ENCODE data around the gene MAGT1. TPM values are rescaled to one million over a fixed set of nuclear protein-coding genes. Genes with fewer than 3 reads are reported as not detected.
"Not testable (repeated sequence)": the region's sequence is repeated elsewhere in the genome, so short reads cannot be mapped to it uniquely, and the experiment has no call there.

The MAGT1 gene
- total RNA-seq: 115 and 150 TPM in 2 replicates

DNA sequence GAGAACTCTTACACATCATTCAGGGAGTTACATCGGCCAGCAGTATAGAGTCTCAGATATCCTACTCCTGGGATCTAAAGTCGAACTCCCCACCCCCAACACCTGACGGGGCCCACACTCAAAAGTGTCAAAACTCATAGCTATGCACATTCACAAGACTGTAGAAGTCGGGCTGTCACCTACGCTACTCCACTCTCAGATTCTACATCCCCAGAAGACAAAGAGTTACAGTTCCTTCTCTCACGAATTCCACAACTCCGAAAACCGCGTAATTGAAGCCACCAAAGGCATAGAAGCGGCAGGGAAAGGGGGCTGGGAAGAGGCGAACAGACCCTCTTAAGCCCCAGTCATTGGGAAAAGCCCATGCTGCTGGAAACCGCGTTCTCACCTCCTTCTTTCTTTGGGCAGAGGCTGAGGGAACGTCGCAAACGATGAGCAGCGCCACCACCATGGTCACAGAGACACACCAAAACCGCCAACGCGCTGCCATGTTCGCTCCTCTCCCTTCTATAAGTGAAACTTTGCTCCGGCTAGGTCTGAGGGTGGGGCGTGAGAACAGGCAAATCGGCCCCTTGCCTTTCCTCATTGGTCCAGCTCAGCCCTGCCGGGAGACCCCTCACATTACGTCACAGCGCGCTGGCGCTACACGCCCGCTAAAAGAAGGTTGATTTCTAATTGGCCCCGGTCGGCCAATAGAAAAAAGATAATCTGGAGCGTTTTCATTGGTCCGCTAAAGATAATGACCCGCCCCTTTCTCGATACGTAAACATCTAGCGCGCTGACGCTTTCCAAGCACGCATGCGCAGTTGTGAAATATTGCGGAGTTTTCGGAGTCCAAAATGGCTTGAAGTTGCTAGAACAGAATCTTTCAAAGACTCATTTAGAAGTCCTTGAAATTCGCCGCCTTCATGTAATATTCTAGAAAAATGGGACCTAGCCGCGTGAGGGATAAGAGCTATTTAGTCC, at the start of gene MAGT1:
Gene MAGT1 (minus strand): TSS at position 515 of the 966 bp plus-strand sequence. CDS start 25 bp downstream, at position 490.
- peak; percentile 93 for DNase-seq (ENCODE audit: low read depth)

DNA sequence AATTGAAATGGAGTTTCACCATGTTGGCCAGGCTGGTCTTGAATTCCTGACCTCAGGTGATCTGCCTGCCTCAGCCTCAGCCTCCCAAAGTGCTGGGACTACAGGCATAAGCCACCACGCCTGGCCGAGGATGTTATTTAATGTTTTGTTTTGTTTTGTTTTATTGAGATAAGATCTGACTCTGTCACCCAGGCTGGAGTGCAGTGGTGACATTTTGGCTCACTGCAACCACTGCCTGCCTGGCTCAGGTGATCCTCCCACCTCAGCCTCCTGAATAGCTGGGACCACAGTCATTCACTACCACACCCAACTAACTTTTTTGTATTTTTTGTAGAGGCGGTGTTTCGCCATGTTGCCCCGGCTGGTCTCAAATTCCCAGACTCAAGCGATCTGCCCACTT, 49.8 kb upstream of the MAGT1 start:
- DNase-seq (ENCODE audit: low read depth): not testable (repeated sequence)

DNA sequence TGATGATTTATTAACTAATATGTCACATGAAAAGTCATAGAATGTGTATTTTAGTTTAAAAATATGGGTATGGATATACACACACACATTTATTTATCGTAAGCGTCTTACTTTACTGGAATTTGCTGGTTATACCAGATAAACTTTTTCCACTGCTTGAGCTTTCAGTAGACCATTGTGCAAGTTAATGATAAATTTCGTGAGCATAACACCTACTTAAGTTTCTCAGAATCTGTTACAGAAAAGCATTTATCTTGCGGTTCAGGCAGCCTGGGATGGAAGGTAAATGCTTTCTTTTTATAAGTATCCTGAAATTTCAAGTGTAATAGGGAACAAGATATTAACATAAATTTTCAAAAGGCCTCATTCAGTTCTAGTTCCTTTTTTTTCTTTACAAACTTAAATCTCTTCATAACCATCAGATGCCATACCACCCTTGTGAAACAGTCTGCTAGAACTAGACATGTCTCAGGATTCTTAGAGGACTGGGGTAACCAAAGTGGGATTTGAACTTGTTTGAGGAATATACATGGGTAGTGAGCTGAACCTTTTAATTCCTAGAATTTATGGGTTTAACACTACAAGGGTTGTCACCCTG, 42.9 kb upstream of the MAGT1 start:
- peak; percentile 52 for DNase-seq (ENCODE audit: low read depth)

DNA sequence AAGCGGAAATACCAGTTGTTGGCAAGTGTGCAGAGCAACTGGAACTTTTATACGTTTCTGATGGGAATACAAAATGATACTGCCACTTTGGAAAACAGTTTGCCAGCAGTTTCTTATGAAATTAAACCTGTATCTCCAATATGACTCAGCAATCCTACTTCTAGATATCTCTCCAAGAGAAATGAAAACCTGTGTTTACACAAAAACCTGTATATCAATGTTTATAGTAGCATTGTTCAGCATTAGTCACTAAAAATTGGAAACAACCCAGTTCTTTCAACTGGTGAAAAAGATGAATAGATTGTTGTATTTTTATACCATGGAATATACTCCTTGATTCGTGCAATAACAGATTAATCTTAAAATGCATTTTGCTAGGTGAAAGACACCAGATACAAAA, 42.1 kb upstream of the MAGT1 start:
- peak; percentile 49 for DNase-seq (ENCODE audit: low read depth)

DNA sequence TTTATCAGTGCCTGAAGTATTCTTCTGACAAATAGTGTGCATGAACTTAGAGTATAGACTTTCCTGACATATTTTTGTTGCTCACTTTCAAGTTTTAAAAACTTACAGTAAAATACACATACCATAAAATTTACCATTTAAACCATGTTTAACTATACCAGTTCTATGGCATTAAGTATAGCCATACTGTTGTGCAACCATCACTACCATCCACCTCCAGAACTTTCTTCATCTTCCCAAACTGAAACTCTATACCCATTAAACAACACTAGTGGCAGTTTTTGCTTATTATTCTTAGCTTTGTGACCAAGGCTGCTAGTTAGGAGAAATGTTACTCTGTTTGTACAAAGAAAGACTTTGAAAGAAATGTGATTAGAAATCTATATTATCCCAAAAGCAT, 41.1 kb upstream of the MAGT1 start:
- no peak for DNase-seq (ENCODE audit: low read depth)

DNA sequence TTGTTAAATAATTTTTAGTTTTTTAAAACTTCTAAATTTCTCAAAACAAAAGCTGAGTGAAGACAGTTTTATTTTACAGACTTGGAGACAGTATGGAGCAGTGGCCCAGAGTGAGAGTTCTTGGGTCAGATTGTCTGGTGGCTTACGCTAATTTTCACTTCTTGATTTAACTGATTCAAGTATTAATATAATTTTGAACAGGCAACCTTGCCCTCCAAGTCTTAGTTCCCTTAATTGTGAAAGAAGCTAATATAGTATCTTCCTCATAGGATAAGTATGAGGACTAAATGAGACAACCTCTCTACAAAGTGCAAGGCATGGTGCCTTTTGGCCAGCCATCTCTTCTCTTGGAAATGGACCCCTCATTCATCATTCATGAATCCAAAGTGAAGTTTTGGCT, 40.7 kb upstream of the MAGT1 start:
- DNase-seq (ENCODE audit: low read depth): no peak

DNA sequence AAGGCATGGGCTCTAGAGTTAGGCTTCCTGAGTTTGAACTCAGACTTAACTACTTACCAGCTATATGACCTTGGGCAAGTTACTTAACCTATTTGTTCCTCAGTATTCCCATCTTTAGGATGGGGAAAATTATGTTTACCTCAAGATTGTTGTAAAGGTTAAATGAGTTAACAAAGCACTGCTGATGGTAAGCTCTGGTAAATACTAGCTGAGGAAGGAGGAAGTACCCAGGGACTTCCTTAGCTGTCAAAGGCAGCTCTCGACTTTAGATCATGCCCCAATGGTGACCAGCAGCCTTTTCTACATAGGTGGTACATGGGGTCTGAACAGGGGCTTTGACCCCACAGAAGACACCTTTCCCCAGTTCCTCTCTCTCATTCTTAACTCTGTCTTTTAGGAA, 35.3 kb upstream of the MAGT1 start:
- DNase-seq (ENCODE audit: low read depth): no peak

DNA sequence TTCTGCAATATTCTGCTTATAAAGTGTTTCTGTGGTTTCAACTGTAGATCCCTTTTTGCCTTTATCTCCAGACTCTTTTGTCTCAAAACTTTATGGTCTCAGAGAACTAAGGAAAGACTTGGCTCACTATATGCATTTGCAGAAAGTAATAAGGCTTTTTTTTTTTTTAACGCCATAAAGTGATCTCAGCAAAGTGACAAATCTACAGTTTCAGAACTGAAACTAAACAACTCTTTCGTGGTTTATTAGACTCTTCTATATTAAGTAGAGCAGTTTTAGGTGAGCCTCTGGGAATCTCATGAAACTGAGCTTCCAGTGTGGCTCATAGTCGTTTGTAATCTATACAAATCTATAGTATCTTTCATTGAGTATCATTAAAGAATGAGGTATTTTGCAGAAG, 30.5 kb upstream of the MAGT1 start:
- DNase-seq (ENCODE audit: low read depth): no peak

DNA sequence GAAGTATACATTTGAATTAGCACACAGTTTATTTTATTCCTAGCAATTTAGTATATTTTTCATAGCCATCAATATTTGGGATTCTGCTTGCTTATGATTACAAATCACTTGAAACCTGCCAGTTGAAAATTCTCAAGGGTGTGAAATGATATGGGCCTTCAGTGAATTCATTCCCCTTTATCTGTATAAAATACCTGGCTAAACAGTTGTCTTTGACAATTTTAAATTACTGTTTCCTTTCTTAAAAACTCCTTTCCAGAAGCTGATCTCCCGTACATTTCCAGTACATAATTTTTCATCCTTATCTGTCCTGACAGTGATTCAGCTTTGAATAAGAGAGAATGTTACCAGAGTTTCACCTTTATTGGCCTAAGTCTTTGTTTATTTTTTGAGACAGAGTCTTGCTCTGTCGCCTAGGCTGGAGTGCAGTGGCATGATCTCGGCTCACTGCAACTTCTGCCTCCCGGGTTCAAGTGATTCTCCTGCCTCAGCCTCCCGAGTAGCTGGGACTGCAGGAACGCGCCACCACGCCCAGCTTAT, 29.2 kb upstream of the MAGT1 start:
- DNase-seq (ENCODE audit: low read depth): no peak

DNA sequence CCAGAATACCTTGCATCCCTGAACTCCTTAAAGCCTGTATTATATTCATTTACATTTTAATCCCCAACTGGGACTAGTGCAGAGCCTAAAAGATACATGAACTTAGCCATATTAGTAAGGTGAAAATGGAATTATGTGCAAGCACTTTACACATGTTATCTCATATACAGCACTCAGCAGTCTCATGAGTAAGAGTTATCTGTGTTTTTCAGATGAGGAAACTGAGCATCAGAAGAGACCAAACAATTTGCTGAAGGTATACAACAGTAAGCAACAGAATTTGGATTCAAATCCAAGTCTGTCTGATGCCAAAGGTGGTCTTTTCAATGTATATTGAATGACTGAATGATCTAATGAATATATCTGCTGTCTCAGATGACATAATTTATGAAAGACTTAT, 27.6 kb upstream of the MAGT1 start:
- DNase-seq (ENCODE audit: low read depth): no peak

DNA sequence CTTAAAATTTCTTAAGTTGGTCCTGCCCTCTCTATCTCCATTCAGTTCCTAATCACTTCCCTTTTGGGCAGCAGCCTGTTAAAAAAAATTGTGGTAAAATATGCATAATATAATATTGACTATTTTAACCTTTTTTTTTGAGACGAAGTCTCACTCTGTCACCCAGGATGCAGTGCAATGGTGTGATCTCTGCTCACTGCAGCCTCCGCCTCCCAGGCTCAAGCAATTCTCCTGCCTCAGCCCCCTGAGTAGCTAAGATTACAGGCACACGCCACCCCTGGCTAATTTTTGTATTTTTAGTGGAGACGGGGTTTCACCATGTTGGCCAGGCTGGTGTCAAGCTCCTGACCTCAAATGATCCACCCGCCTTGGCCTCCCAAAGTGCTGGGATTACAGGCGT, 24.1 kb upstream of the MAGT1 start:
- not testable (repeated sequence) for DNase-seq (ENCODE audit: low read depth)

DNA sequence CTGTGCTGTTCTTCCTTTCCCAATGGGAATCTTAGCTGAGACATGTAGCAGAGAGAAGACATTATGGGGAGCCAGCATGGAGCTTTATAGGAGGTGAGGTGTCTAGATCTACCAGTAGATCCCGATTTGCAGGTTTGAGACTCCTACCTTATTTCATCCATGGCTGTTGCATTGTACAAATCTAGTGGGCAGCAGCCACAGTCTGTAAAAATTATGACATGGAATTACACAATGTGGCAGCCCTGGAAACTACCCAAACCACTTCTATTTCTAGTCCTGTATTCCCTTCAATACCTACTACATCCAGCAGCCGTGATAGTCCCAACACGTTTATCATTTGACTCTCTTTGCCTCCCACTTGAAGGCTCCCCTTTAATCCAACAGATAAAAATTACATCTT, 23.3 kb upstream of the MAGT1 start:
- DNase-seq (ENCODE audit: low read depth): no peak

DNA sequence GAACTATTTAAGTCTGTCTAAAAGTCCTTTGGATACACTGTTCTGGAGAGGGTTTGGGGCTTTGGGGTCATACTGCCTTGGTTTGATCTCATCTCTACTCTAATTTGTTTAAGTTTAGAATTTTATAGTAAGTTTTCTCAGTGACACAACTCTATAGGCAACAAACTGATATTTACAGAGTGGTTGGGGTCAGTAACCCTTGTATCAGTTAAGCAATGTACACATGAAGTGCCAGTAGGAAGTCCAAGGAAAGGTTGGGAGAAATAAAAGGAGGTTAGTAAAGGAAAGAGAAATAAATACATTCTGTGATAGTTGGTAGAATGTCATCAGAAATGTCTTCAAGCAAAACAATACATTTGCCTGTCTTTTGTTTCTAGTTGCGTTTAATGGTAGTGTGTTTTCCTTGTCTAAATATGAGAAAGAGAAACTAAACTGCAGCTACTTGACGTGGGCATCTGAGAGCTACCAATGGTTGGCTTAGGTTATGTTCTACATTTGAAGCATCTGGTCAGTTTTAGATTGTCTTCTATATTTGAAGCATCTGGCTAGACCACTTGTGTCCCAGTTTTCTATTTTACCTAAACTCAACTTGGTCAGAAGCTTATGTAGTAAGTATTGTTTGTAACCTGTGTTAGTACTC, 22.2 kb upstream of the MAGT1 start:
- no peak for DNase-seq (ENCODE audit: low read depth)

DNA sequence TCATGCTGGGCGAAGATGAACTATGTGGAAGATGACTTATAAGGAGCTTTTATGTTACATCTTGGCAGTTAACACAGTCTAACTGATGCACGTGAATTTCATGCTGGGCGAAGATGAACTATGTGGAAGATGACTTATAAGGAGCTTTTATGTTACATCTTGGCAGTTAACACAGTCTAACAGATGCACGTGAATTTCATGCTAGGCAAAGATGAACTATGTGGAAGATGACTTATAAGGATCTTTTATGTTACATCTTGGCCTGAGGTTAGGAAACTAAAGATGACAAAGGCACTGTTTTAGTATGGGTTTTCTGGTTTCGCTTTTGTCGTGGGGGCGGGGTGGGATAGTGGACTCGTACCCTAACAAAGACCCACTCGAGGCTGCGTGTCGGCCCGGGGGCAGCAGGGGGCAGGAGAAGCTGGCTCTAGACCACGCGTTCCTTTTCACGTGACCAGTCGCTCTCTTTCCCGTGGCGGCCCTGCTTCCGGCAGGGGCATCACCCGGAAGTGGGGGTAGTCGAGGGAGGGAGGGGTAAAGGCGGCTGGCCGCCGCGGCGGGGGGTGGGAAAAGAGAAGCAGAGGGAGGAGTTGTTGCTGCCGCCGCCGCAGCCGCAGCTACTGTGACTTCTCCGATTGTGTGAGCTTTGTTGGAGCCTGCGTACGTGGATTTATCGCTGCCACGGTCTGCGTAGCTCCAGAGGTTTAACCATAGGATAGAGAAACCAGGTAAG, 15.0 kb upstream of the MAGT1 start, which contains the start of gene ATP7A:
Gene ATP7A (plus strand): TSS at position 586 of the 733 bp plus-strand sequence. CDS start 60,949 bp downstream, outside the sequence.
- peak; percentile 69 for DNase-seq (ENCODE audit: low read depth)

DNA sequence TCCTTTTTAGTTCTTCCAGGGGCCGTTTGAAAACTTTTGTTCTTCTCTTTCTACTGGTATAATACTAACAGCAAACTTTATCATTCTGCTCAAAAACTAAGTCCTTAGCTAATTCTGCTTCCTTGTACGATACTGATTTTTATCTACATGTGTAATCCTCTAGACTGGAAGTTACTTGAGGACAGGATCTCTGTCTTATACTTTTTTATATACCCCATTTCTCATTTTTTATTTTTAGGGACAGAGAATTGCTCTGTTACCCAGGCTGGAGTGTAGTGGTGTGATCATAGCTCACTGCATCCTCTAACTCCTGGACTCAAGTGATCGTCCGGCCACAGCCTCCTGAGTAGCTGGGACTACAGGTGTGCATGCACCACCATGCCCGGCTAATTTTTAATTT, 6.3 kb upstream of the MAGT1 start:
- no peak for DNase-seq (ENCODE audit: low read depth)

DNA sequence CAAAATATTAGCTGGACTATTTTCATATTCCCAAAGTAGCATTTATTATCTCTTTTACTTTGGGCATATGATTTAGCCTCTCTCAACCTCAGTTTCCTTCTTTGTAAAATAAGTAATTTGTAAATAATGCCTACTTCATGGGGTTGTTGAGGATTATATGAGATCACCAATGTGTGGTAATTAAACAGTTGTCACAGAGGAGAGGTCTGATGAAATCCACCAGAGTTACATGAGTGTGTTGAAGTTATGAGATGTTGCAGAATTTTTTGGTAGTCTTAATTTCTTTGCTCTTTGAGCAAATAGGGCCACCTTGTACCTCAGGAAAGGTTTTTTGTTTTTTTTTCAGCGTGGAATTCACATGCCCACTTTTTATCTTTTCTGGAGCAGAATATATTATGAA, 5.5 kb upstream of the MAGT1 start:
- DNase-seq (ENCODE audit: low read depth): no peak

DNA sequence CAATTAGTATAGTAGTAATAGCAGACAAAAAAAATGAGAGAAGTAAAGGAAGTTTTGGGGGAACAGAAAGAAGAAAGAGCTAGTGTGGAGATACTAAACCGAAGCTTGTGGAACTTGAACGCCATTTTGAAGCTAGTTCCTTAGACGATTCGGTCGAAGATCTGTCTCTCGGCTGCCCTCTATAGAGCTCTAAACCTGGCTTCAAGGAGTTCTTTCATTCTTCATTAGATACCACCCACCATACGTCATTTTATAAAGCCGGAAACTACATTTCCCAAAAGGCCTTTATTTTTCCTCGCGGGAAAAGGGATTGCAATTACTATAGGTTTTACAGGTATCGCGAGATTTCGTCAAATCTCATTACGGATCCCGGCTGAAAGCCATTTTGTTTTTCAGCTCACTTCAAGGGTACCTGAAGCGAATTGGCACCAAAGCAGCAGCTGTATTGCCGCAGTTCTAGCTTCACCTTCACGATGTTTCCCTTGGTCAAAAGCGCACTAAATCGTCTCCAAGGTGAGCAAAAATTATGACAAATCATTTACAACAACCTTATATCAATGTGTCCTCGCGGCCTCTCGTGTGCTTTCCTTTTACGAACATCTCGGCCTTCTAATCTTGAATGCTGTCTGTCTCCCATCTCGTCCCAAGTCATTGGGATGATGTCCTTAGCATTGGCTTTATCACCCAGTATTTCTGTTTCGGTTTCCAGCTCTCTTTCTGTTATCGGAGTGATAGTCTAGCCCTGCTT, 4.0 kb upstream of the MAGT1 start, which contains the start of gene COX7B:
Gene COX7B (plus strand): TSS at position 388 of the 748 bp plus-strand sequence. CDS start 86 bp downstream, at position 474.
- DNase-seq (ENCODE audit: low read depth): peak; percentile 97

DNA sequence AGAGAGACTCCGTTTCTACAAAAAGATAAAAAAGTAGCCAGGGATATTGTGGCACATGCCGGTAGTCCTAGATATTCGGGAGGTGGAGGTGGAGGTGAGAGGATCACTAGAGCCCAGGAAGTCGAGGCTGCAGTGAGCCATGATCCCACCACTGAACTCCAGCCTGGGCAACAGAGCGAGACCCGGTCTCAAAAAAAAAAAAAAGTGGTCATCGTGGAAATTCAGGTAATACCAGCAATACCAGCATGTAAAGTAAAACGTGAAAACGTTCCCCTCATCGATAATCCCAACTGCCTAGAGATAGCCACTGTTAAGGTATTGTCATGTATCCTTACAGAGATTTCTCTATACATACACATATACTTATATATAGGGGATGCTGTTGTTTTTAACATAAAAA, 1.5 kb downstream of the MAGT1 start:
- no peak for DNase-seq (ENCODE audit: low read depth)

DNA sequence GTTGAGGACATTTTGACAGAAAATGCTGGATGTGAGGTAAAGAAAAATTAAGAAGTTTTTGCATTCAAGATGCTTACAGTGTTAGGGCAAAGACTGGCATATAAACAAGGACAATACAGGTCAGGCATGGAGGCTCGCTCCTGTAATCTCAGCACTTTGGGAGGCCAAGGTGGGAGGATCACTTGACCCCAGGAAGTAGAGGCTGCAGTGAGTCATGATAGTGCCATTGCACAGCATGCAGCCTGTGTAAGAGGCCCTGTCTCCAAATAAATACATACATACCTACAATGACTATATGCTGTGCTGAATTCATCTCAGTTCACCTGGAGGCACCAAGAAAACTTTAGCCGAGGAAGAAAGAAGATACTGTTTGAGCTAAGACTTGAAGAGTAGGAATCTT, 2.3 kb downstream of the MAGT1 start:
- DNase-seq (ENCODE audit: low read depth): no peak

DNA sequence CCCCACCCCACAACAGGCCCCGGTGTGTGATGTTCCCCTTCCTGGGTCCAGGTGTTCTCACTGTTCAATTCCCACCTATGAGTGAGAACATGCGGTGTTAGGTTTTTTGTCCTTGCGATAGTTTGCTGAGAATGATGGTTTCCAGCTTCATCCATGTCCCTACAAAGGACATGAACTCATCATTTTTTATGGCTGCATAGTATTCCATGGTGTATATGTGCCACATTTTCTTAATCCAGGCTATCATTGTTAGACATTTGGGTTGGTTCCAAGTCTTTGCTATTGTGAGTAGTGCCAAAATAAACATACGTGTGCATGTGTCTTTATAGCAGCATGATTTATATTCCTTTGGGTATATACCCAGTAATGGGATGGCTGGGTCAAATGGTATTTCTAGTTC, 13.8 kb downstream of the MAGT1 start:
- DNase-seq (ENCODE audit: low read depth): not testable (repeated sequence)

DNA sequence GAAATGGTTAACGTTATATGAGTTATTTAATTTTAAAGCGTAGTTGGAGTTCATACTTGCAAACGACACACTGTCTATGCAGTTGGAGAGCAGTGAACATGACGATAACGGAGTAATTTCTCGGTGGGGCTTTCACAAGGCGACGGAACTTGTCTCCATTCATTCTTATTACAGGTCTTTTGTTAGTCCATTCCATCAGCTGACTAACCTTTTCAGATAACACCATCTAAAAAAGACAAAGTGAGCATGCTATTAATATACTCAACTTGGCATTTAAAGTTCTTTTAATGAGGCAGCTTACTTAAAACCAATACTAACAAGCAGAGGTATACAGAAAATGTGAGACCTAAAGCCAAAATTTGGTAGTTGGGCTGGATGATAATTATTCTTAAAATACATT, 19.9 kb downstream of the MAGT1 start:
- no peak for DNase-seq (ENCODE audit: low read depth)

All from renal cortical epithelial cell (primary cell).